HEK293T (cell line): ENCODE data around the gene ARHGEF38.

Experiments
- ARNT ChIP-seq: fragments of 450-650 bp; IDR thresholded peaks from 2 replicates; pipeline ENCODE4 v1.6.1; 2017; ENCODE audit warnings: mild to moderate bottlenecking
- BHLHE40 ChIP-seq: fragments of 450-650 bp; IDR thresholded peaks from 2 replicates; pipeline ENCODE4 v1.6.1; 2016; ENCODE audit warnings: mild to moderate bottlenecking, moderate library complexity, borderline replicate concordance
- ELF4 ChIP-seq: fragments of 450-650 bp; IDR thresholded peaks from 2 replicates; pipeline ENCODE4 v1.6.1; 2017; ENCODE audit warnings: antibody characterized with exemption
- FOXA1 ChIP-seq: fragments of 450-650 bp; IDR thresholded peaks from 2 replicates; pipeline ENCODE4 v1.6.1; 2016; ENCODE audit warnings: mild to moderate bottlenecking
- HDGF ChIP-seq: fragments of 450-650 bp; IDR thresholded peaks from 2 replicates; pipeline ENCODE4 v1.6.1; 2017; ENCODE audit warnings: antibody characterized with exemption, borderline replicate concordance
- SP1 ChIP-seq: fragments of 450-650 bp; IDR thresholded peaks from 2 replicates; pipeline ENCODE4 v1.6.1; 2017
- SUZ12 ChIP-seq: fragments of 450-650 bp; IDR thresholded peaks from 2 replicates; pipeline ENCODE4 v1.6.1; 2016; ENCODE audit warnings: mild to moderate bottlenecking
- TARDBP ChIP-seq: fragments of 450-650 bp; IDR thresholded peaks from 2 replicates; pipeline ENCODE4 v1.6.1; 2016
- TF ChIP-seq, protein P1 (sequence below): fragments of 450-650 bp; IDR thresholded peaks from 2 replicates; pipeline ENCODE4 v1.6.1; 2016

GRCh38 chr4:105637408-105638176 is 85.2 kb downstream of the ARHGEF38 start:
- TF ChIP-seq, protein P1, sequence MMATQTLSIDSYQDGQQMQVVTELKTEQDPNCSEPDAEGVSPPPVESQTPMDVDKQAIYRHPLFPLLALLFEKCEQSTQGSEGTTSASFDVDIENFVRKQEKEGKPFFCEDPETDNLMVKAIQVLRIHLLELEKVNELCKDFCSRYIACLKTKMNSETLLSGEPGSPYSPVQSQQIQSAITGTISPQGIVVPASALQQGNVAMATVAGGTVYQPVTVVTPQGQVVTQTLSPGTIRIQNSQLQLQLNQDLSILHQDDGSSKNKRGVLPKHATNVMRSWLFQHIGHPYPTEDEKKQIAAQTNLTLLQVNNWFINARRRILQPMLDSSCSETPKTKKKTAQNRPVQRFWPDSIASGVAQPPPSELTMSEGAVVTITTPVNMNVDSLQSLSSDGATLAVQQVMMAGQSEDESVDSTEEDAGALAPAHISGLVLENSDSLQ: no peak
- no peak for TF ChIP-seq HDGF
- TF ChIP-seq ARNT: no peak
- no peak for TF ChIP-seq BHLHE40
- TF ChIP-seq TARDBP: no peak
- TF ChIP-seq SP1: no peak
- no peak for TF ChIP-seq SUZ12
- TF ChIP-seq ELF4: no peak
- TF ChIP-seq FOXA1: no peak
